ENCODE data around the gene C1QTNF3.

The C1QTNF3 gene

GRCh38 chr5:34009610-34010009, 33.4 kb downstream of the C1QTNF3 start:
- TF ChIP-seq, protein P1, sequence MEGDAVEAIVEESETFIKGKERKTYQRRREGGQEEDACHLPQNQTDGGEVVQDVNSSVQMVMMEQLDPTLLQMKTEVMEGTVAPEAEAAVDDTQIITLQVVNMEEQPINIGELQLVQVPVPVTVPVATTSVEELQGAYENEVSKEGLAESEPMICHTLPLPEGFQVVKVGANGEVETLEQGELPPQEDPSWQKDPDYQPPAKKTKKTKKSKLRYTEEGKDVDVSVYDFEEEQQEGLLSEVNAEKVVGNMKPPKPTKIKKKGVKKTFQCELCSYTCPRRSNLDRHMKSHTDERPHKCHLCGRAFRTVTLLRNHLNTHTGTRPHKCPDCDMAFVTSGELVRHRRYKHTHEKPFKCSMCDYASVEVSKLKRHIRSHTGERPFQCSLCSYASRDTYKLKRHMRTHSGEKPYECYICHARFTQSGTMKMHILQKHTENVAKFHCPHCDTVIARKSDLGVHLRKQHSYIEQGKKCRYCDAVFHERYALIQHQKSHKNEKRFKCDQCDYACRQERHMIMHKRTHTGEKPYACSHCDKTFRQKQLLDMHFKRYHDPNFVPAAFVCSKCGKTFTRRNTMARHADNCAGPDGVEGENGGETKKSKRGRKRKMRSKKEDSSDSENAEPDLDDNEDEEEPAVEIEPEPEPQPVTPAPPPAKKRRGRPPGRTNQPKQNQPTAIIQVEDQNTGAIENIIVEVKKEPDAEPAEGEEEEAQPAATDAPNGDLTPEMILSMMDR (IDR thresholded peaks at IDR 0.05; ENCODE audit: insufficient read depth, low read length, missing control alignments) = no peak
- H3K4me3 ChIP-seq (ENCODE audit: low read depth, low read length) = no peak overlapping the region
- DNase-seq (ENCODE audit: low read depth, low spot score) = no peak
- POLR2A ChIA-PET = no interaction called here
- CTCF ChIA-PET = interaction anchor here (3.8 kb wide), 1 partner anchor 11 kb away, joined by 16 read pairs; no protein-coding TSS in a partner anchor

GRCh38 chr5:34008802-34009201, 34.2 kb downstream of the C1QTNF3 start:
- CTCF ChIA-PET = interaction anchor here (1.3 to 4.0 kb wide), 2 partner anchors 11 to 445 kb away, joined by 4 to 36 read pairs; no protein-coding TSS in a partner anchor
- peak overlapping the region; percentile 75 for H3K4me3 ChIP-seq (ENCODE audit: low read depth, low read length)
- TF ChIP-seq, protein P1 (IDR thresholded peaks at IDR 0.05; ENCODE audit: insufficient read depth, low read length, missing control alignments) = no peak
- POLR2A ChIA-PET = interaction anchor here (0.8 to 1.5 kb wide), 4 partner anchors 9 to 44 kb away, joined by 3 to 9 read pairs (median 4); no protein-coding TSS in a partner anchor
- DNase-seq (ENCODE audit: low read depth, low spot score) = no peak

- CTCF ChIA-PET = interaction anchor here (1.3 to 4.0 kb wide), 2 partner anchors 10 to 446 kb away, joined by 4 to 36 read pairs; no protein-coding TSS in a partner anchor
- TF ChIP-seq, protein P1 (IDR thresholded peaks at IDR 0.05; ENCODE audit: insufficient read depth, low read length, missing control alignments) = peak; percentile 14
Observed at GRCh38 chr5:34007621-34008600, 35.1 kb downstream of the C1QTNF3 start, which contains the start of gene AMACR. AMACR (minus strand) TSS chr5:34008050; CDS start chr5:34008019, 31 bp downstream.

GRCh38 chr5:34007201-34007620, 35.8 kb downstream of the C1QTNF3 start:
- ChIA-PET POLR2A (interaction anchor here (1.5 kb wide), 1 partner anchor 10 kb away, joined by 9 read pairs; no protein-coding TSS in a partner anchor), CTCF (interaction anchor here (1.3 to 4.0 kb wide), 2 partner anchors 9 to 447 kb away, joined by 4 to 36 read pairs; no protein-coding TSS in a partner anchor)
- TF ChIP-seq, protein P1 (IDR thresholded peaks at IDR 0.05; ENCODE audit: insufficient read depth, low read length, missing control alignments) = no peak
- DNase-seq (ENCODE audit: low read depth, low spot score) = no peak
- peak overlapping the region; percentile 75 for H3K4me3 ChIP-seq (ENCODE audit: low read depth, low read length)

More at GRCh38 chr5:34007621-34008600, 35.1 kb downstream of the C1QTNF3 start, which contains the start of gene AMACR:
- H3K4me3 ChIP-seq (ENCODE audit: low read depth, low read length) = peak within 1 kb of the TSS; percentile 75
- POLR2A ChIA-PET = interaction anchor here (0.8 to 1.5 kb wide), 5 partner anchors 10 to 45 kb away, joined by 3 to 9 read pairs (median 3); no protein-coding TSS in a partner anchor
- DNase-seq (ENCODE audit: low read depth, low spot score) = peak; percentile 33

DNA sequence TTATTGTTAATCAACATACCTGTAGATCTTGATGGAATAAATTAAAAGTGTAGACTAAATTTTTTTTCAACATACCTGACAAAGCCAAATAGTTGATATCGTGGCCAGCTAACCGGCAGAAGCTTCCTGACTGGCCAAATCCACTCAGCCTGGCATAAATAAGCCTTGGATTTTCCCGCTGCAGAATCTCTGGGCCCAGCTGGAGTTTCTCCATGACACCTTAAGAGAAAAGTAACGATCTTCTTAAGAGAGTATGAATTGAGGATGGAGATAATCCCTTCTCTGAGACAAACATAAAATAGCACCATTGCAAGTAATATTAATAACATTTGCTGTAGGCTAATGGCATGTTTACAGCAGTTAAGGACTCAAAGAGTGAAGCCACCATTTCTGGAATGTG, 37.3 kb downstream of the C1QTNF3 start:
- POLR2A ChIA-PET = interaction anchor here (0.5 kb wide), 1 partner anchor 880 kb away, joined by 4 read pairs; no protein-coding TSS in a partner anchor

More for the DNA sequence above, 37.3 kb downstream of the C1QTNF3 start:
- H3K4me3 ChIP-seq (ENCODE audit: low read depth, low read length) = no peak overlapping the region
- CTCF ChIA-PET = interaction anchor here (1.0 to 4.0 kb wide), 3 partner anchors 8 to 469 kb away, joined by 3 to 36 read pairs (median 4); no protein-coding TSS in a partner anchor
- TF ChIP-seq, protein P1 (IDR thresholded peaks at IDR 0.05; ENCODE audit: insufficient read depth, low read length, missing control alignments) = no peak
- no peak for DNase-seq (ENCODE audit: low read depth, low spot score)

All from AG04449 (cell line).